DOHH2 (cell line): ENCODE data around the gene AUH.

Source experiments
- H3F3A ChIP-seq: fragments of 200-600 bp; sonication (generic), shearing (Covaris generic); 2 replicates; pipeline ENCODE4 v1.6.0; 2016; ENCODE audit warnings: antibody characterized with exemption, mild to moderate bottlenecking; ENCODE audit not compliant: control insufficient read depth, insufficient read depth
- H3K27ac ChIP-seq: fragments of 200-600 bp; sonication (generic); 2 replicates; pipeline ENCODE4 v1.5.1; 2014; ENCODE audit warnings: low read depth, mild to moderate bottlenecking, low read length, moderate library complexity
- H3K27me3 ChIP-seq: fragments of 200-600 bp; sonication (generic); 2 replicates; pipeline ENCODE4 v1.6.1; 2014; ENCODE audit warnings: mild to moderate bottlenecking, low read length, mixed read lengths; ENCODE audit not compliant: control insufficient read depth
- H3K36me3 ChIP-seq: fragments of 200-600 bp; sonication (generic); 2 replicates; pipeline ENCODE4 v1.6.1; 2014; ENCODE audit warnings: mild to moderate bottlenecking, low read length, moderate library complexity, mixed read lengths; ENCODE audit not compliant: control insufficient read depth
- H3K4me1 ChIP-seq: fragments of 200-600 bp; sonication (generic); 2 replicates; pipeline ENCODE4 v1.6.1; 2014; ENCODE audit warnings: mild to moderate bottlenecking, low read length, mixed read lengths; ENCODE audit not compliant: control insufficient read depth
- H3K4me2 ChIP-seq: fragments of 200-600 bp; sonication (generic); 2 replicates; pipeline ENCODE4 v1.6.0; 2014; ENCODE audit warnings: mild to moderate bottlenecking, low read length, moderate library complexity
- H3K4me3 ChIP-seq: fragments of 200-600 bp; sonication (generic); 2 replicates; pipeline ENCODE4 v1.5.1; 2014; ENCODE audit warnings: mild to moderate bottlenecking, low read length, mixed read lengths
- H3K79me2 ChIP-seq: fragments of 200-600 bp; sonication (generic); 2 replicates; pipeline ENCODE4 v1.6.1; 2014; ENCODE audit warnings: mild to moderate bottlenecking, low read length, mixed read lengths; ENCODE audit not compliant: control insufficient read depth
- H3K9me2 ChIP-seq: fragments of 200-600 bp; sonication (generic); replicated peaks from 2 replicates; pipeline ENCODE4 v1.6.1; 2014; ENCODE audit warnings: mild to moderate bottlenecking, low read length, mixed read lengths; ENCODE audit not compliant: control insufficient read depth
- H3K9me3 ChIP-seq: fragments of 200-600 bp; sonication (generic); 2 replicates; pipeline ENCODE4 v1.6.1; 2014; ENCODE audit warnings: antibody characterized with exemption, low read length, mixed read lengths; ENCODE audit not compliant: control insufficient read depth, insufficient read depth
- H4K20me1 ChIP-seq: fragments of 200-600 bp; sonication (generic); 2 replicates; pipeline ENCODE4 v1.6.0; 2014; ENCODE audit warnings: low read depth, mild to moderate bottlenecking, antibody characterized with exemption, low read length, moderate library complexity; ENCODE audit not compliant: control insufficient read depth, insufficient read depth
- CTCF ChIP-seq: fragments of 200-600 bp; sonication (generic); IDR thresholded peaks from one replicate; pipeline ENCODE4 v1.5.1; 2014; ENCODE audit warnings: antibody characterized with exemption, mild to moderate bottlenecking, low read depth, low read length; ENCODE audit not compliant: poor library complexity, severe bottlenecking
- EZH2phosphoT487 ChIP-seq: fragments of 200-600 bp; sonication (generic); IDR thresholded peaks from 2 replicates; pipeline ENCODE4 v1.6.1; 2017; ENCODE audit warnings: borderline replicate concordance, mild to moderate bottlenecking, antibody characterized with exemption, low read length, moderate library complexity, mixed read lengths

AUH gene

GRCh38 chr9:91276513-91276912 is 85.2 kb downstream of the AUH start:
- Histone ChIP-seq H3K4me3 (no peak overlapping the region), H3K9me2 (no peaks in the 10 kb centered on the region), H3K4me1 (peaks cover 5% of the 10 kb centered on the region), H4K20me1 (no peaks in the 10 kb centered on the region), H3K4me2 (no peak overlapping the region), H3F3A (no peaks in the 10 kb centered on the region), H3K27ac (no peak overlapping the region), H3K36me3 (no peaks in the 10 kb centered on the region), H3K79me2 (no peaks in the 10 kb centered on the region), H3K9me3 (no peaks in the 10 kb centered on the region), H3K27me3 (no peaks in the 10 kb centered on the region)
- TF ChIP-seq CTCF (no peak), EZH2phosphoT487 (no peak)

GRCh38 chr9:91275655-91276054 is 86.1 kb downstream of the AUH start:
- Histone ChIP-seq H3F3A (no peaks in the 10 kb centered on the region), H3K36me3 (no peaks in the 10 kb centered on the region), H3K9me3 (no peaks in the 10 kb centered on the region), H4K20me1 (no peaks in the 10 kb centered on the region), H3K79me2 (no peaks in the 10 kb centered on the region), H3K4me1 (peaks cover 5% of the 10 kb centered on the region), H3K4me3 (no peak overlapping the region), H3K9me2 (no peaks in the 10 kb centered on the region), H3K27ac (no peak overlapping the region), H3K4me2 (no peak overlapping the region), H3K27me3 (no peaks in the 10 kb centered on the region)
- TF ChIP-seq CTCF (no peak), EZH2phosphoT487 (no peak)

- H3K36me3 ChIP-seq: no peaks in the 10 kb centered on the region
- no peaks in the 10 kb centered on the region for H3F3A ChIP-seq
- no peak overlapping the region for H3K4me3 ChIP-seq
- H3K4me2 ChIP-seq: no peak overlapping the region
- H3K4me1 ChIP-seq: peaks cover 5% of the 10 kb centered on the region
- no peaks in the 10 kb centered on the region for H3K27me3 ChIP-seq
- no peak overlapping the region for H3K27ac ChIP-seq
- no peaks in the 10 kb centered on the region for H3K9me2 ChIP-seq
- TF ChIP-seq EZH2phosphoT487 (no peak), CTCF (no peak)
- no peaks in the 10 kb centered on the region for H4K20me1 ChIP-seq
- no peaks in the 10 kb centered on the region for H3K79me2 ChIP-seq
- H3K9me3 ChIP-seq: no peaks in the 10 kb centered on the region
Observed at GRCh38 chr9:91274949-91275492, 86.7 kb downstream of the AUH start.
